Epithelial cell of esophagus (primary cell): ENCODE results near the gene COL13A1.

Experiments
- DNase-seq: peaks from one replicate; pipeline ENCODE4 v3.0.0; 2010; ENCODE audit warnings: low read depth
- H3K4me3 ChIP-seq: 2 replicates; pipeline ENCODE4 v1.5.1; 2011; ENCODE audit warnings: mild to moderate bottlenecking, low read length, control low read depth
- TF ChIP-seq, protein P1 (sequence below): IDR thresholded peaks from 2 replicates; pipeline ENCODE4 v1.5.1; 2011; ENCODE audit warnings: low read depth, mild to moderate bottlenecking, low read length, control low read depth, inconsistent platforms; ENCODE audit not compliant: insufficient read depth; ENCODE audit errors: missing control alignments

COL13A1 gene

DNA sequence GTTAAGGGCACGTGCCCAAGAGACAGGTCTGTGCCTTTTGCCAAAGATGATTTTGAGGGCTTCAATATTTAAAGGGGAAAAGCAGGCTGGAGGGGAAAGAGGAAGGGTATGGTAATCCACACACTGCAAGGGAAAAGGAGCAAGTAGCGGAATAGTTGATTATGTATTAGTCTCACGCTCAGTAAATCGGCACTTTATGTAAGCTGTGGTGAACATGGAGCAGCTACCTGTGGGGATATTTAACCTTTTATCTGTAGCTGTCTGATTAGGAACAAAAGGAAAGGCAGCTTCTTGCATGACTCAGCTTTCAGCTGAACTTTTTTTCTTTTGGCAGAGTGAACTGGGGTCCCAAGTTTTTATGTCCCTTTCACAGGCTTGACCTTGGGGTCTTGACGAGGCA lies 123.4 kb downstream of the COL13A1 start:
- H3K4me3 ChIP-seq, result no peak overlapping the region
- TF ChIP-seq, protein P1, sequence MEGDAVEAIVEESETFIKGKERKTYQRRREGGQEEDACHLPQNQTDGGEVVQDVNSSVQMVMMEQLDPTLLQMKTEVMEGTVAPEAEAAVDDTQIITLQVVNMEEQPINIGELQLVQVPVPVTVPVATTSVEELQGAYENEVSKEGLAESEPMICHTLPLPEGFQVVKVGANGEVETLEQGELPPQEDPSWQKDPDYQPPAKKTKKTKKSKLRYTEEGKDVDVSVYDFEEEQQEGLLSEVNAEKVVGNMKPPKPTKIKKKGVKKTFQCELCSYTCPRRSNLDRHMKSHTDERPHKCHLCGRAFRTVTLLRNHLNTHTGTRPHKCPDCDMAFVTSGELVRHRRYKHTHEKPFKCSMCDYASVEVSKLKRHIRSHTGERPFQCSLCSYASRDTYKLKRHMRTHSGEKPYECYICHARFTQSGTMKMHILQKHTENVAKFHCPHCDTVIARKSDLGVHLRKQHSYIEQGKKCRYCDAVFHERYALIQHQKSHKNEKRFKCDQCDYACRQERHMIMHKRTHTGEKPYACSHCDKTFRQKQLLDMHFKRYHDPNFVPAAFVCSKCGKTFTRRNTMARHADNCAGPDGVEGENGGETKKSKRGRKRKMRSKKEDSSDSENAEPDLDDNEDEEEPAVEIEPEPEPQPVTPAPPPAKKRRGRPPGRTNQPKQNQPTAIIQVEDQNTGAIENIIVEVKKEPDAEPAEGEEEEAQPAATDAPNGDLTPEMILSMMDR, result no peak
- DNase-seq, result no peak

DNA sequence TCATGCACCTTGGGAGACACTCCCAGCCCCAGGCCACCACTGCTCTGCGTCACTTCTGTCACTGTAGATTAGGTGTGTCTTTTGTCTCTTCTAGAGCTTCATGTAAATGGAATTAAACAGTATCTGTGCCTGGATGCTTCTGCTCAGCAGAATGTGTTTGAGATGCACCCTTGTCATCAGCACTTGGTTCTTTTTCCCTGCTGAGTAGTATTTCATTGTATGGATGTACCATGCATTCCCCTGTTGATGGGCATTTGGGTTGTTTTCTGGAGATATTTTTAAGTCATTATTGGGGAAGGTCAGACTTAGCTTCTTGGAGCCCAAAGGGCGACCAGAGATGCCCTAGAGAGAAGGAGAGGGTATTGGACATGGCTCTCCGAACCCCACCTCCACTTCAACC lies 126.6 kb downstream of the COL13A1 start:
- no peak for DNase-seq
- TF ChIP-seq, protein P1, result no peak
- H3K4me3 ChIP-seq, result no peak overlapping the region

DNA sequence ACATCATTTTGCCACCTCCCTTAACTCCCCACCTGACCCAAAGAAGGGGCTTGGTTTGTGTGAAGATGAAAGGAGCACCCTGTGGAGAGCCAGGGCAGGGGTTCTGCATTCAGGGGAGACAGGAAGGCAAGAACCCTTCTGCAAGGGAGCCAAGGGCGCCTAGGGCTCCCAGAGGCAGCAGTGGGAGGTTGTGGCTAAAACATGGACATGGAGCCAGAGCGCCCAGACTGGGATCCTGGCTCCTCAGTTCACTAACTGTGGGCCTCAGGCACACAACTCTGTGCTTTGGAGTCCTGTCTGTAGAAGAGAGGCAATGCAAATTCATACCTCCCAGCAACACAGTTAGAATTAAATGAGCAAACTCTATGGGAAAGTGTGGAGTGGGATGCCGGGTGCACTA lies 127.9 kb downstream of the COL13A1 start:
- H3K4me3 ChIP-seq, result no peak overlapping the region
- DNase-seq, result no peak
- TF ChIP-seq, protein P1, result no peak

DNA sequence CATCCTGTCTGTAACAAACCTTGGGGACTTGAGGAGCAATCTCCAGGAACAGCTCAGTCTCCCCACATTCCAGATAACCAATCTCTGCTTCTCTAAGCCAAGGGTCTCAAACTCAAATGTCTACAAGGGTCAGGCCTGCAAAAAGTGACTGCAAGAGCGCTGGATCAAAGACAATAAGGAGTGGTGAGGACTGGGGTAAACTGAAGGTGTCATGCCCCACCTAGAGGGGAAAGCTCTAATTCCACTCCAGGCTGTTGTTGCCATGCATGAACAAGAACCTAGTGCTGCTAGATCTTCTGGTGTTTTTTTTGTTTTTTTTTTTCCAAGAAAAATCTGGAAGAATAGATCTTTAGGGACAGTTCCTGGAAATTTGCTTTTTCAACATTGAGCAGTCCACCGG lies 133.1 kb downstream of the COL13A1 start:
- TF ChIP-seq, protein P1, result no peak
- no peak overlapping the region for H3K4me3 ChIP-seq
- DNase-seq, result no peak

DNA sequence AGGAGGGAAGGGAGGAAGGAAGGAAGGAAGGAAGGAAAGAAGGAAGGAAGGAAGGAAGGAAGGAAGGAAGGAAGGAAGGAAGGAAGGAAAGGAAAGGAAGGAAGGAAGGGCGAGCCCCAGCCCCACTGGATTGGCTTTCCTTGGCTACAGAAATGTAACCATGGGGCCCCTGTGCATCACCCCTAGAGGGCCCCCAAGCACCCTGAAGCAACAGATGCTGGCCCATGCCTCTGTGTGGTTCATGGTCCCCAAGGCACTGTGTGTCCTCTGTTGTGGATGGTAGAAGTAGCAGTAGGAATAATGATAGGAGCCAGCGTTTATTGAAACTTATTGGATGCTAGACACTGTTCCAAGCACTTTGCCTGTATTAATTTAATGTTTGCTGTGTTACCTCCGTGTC lies 134.4 kb downstream of the COL13A1 start:
- no peak overlapping the region for H3K4me3 ChIP-seq
- DNase-seq, result no peak
- TF ChIP-seq, protein P1, result peak; percentile 30

DNA sequence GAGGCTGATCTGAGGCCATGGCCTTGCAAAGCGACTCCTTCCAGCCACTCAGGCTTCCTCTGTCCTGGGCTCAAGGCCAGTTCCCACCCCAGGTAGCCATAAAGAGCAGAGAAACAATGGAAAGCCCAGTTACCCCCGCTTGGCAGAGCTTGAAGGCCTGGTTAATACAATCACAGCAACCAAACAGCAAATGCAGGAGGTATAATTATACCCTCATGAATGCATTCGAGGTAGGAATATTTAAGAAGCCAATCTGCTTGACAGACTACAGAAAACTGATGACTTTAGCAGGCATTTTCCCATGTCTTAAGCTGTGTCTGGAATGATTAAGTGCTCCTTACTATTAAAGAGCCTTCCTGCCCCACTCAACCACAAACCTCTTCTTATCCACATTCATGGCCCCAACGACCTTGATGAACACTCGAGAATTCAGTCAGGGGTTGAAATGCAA lies 136.9 kb downstream of the COL13A1 start:
- H3K4me3 ChIP-seq, result no peak overlapping the region
- no peak for DNase-seq
- TF ChIP-seq, protein P1, result no peak

DNA sequence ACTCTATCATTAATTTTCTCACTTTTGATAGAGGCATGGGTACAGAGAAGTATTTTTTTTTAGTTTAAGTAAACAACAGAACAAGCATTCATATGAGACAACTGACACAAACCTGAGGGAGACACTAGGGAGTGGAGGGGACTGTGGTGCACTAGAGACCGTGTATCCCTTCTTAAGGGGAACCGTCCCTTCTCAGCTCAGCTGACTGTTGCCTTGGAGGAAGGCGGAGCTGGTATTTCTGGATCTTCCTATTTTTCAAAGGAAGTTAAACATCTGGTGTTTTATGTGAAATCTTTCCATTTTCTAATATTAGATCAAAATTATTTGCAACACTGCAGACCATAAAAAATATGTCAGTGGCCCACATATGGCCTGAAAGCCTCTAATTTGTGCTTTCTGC lies 137.4 kb downstream of the COL13A1 start:
- H3K4me3 ChIP-seq, result no peak overlapping the region
- TF ChIP-seq, protein P1, result no peak
- no peak for DNase-seq
